ENCODE measurements around the gene WIPF2.

The WIPF2 gene, protein sequence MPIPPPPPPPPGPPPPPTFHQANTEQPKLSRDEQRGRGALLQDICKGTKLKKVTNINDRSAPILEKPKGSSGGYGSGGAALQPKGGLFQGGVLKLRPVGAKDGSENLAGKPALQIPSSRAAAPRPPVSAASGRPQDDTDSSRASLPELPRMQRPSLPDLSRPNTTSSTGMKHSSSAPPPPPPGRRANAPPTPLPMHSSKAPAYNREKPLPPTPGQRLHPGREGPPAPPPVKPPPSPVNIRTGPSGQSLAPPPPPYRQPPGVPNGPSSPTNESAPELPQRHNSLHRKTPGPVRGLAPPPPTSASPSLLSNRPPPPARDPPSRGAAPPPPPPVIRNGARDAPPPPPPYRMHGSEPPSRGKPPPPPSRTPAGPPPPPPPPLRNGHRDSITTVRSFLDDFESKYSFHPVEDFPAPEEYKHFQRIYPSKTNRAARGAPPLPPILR

DNA sequence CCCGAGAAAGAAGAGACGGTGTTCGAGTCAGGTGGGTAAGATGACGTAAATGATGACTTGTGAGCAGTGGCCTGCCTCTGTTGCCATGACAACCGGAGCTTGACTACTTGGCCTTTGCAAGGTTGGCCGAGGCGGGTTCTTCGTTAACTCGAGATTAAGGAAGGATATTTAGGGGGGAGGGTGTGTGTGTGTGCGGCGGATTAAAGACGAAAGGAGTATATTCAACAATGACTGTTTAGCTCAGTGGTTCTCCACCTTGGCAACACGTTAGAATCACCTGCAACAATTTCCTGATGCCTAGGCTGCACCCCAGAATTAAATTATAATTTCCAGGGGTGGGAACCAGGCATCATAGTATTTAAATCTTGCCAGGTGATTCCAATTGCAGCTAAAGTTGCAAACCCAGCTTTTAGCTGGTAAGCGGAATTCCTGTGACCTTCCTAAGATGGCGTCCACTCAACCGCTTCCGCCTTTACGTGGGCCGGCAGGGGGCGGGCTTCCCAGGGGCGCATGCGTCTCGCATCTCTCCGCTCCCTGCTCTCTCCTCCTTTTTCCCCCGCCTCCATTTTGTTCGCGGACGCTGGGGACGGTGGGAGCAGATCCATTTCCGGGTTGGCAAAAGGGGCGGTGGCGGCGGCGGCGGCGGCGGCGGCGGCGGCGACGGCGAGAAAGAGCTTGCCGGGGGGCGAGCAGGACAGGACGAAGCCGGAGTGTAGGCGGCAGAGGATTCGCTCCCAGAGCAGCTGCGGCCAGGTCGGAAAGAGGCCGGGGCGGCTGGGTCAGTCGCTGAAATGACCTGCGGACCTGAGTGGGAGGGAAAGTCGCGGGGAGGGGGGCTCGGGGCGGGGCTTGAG is at the start of gene WIPF2:
Gene WIPF2 (plus strand): TSS at position 565 of the 854 bp plus-strand sequence. CDS start 37,156 bp downstream, outside the sequence.
- peak; percentile 90 to 94 (median 90) for DNase-seq (ENCODE audit: low read depth in 3 of 3)

DNA sequence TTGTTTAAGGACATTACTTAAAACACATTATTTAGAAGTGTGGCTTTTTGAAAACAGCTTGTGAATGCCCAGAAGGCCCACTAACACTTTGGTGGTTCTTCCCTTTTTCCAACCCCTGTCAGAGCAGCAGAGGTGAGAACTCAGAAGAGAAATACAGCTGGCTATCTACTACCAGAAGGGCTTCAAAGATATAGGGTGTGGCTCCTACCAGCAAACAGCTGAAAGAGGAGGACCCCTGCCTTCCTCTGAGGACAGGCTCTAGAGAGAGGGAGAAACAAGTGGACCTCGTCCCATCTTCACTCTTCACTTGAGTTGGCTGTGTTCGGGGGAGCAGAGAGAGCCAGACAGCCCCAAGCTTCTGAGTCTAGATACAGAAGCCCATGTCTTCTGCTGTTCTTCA is 48.8 kb upstream of the WIPF2 start:
- DNase-seq (ENCODE audit: low read depth in 3 of 3) = no peak

DNA sequence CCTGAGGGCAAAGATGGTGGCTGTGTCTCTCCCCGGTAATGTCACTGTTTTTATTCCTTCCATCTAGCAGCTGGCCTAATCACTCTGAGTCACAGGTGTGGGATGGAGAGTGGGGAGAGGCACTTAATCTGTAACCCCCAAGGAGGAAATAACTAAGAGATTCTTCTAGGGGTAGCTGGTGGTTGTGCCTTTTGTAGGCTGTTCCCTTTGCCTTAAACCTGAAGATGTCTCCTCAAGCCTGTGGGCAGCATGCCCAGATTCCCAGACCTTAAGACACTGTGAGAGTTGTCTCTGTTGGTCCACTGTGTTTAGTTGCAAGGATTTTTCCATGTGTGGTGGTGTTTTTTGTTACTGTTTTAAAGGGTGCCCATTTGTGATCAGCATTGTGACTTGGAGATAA is 47.4 kb upstream of the WIPF2 start:
- no peak for DNase-seq (ENCODE audit: low read depth in 3 of 3)

DNA sequence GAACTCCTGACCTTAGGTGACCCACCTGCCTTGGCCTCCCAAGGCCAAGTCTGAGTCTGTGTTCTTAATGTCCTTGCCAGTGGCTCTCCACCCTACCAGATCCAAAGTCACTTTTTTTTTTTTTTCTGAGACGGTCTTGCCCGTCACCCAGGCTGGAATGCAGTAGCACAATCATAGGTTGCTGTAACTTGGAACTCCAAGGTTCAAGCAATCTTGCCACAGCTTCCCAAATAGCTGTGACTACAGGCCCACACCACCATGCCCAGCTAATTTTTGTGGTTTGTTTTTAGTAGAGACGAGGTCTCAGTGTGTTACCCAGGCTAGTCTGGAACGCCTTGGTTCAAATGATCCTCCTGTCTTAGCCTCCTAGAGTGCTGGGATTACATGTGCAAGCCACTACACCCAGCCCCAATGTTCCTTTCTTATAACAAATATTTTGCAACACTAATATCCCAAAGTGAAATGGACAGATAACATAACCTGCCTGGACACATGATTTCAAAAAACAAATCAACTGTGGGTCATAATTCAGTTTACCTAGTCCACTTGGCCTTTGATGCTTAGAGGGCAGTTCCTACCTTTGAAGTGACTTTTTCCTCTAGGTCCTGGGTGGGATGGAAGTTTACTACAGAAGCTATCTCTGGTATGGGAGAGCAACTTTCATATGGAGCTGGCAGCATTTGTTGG is 45.9 kb upstream of the WIPF2 start:
- DNase-seq (ENCODE audit: low read depth in 3 of 3) = no peak

DNA sequence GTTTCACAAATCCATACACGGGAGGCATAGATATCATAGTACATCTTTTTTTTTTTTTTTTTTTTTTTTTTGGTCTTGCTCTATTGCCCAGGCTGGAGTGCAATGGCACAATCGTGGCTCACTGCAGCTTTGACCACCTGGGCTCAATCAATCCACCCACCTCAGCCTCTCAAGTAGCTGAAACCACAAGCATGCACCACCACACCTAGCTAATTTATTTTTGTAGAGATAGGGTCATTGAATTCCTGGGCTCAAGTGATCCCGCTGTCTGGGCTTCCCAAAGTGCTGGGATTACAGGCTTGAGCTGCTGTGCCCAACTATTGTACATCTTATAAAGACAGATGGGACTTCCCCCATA is 45.3 kb upstream of the WIPF2 start:
- DNase-seq (ENCODE audit: low read depth in 3 of 3) = no peak

DNA sequence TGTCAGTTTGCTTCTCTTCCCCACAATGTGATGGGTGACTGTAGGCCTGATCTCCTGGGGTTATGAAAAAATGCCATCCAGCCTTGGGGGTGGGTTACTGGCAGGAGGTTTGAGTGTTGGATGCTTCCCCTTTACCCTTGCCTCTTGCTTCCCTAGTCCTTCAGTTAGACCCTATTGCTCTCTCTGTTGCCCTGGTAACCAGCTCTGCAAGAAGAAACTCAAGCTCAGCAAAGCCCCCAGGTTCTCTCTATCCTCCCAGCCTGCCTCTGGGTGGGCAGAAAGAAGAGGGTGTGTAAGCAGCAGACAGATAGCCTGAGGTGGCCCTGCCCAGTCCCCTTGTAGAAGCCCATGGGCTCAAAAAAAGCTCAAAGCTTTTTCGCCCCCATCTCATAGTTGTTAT is 44.6 kb upstream of the WIPF2 start:
- no peak for DNase-seq (ENCODE audit: low read depth in 3 of 3)

DNA sequence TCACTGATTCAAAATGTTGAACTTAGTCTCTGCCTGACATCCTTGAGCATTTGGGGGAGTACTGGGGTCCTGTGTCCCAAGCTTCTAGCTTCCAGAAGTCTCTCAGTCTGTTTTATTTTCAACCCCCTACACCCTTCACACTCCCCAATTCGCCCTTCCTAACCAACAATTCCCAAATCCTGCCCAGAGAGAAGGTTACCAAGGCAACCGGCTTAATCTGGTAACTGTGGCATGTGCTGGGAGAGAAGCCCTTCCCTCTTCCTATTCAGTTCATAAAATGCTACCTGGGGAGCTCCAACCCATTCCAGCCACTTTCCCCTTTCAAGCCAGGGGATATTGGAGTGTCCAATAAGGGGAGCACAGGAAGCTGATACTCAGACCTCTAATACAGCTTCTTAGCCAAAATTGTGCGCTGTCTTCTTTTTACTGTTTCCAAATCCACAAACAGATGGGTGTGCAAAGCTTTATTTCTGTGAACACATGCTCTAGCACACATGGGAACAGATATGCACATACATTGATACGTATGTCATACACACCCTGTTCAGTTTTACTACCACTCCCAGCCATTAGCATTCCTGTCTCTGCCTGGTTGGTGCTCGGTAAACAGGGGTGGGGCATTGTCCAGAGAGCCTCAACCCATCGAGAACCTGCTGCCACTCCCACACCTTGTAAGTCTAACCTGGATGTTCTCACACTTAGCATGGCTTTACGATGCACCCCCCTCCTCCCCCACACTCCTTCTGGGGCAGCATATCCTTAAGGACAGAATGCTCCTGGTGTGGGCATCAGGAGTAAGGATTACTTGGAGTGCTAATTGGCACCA is 43.0 kb upstream of the WIPF2 start:
- DNase-seq (ENCODE audit: low read depth in 3 of 3) = no peak

DNA sequence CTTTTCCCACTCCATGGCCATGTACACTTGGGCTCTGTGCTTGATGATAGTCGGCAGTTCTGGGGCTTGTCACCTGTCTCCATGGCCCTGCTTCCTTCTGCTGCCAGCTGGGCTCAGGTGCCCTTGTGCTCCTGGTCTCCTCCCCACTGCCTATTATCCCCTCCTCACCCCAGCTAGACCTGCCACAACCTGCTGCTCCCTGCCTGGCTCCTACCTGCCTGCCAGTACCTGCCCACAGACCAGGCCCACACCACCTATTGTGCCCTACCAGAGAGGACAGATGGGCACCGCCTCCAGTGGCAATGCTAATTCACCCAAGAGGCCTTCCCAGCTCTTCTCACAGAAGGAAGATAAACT is 42.4 kb upstream of the WIPF2 start:
- DNase-seq (ENCODE audit: low read depth in 3 of 3) = no peak

DNA sequence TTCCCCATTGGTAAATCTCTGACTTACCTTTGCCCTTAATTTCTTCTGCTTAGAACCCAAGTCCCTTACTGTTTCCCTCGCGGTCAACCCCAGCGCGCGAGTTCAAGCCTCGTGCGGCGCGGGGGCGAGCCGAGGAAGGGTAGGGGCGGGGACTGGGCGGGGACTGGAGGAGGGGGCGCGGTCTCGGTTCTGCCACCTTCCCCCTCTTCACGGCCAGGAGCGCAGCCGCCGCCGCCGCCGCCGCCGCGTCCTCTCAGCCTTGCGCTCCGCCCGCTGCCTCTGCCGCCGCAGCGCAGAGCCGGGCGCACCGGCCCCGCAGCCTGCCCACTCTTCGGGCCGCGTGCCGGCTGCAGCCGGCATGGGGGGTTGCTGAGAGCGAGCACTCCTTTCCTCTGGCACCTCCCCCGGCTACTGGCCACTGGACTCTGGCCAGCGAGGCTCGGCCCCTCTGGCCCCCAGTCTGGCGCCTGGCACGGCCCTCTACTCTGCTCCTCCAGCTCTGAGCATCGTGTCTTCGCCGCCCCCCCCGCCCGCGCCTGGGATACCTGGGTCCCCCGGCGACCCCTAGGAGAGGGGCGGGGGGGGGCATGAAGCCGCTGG is 41.7 kb upstream of the WIPF2 start, which contains the start of gene RAPGEFL1:
Gene RAPGEFL1 (plus strand): TSS at position 196 of the 600 bp plus-strand sequence. CDS start 392 bp downstream, at position 588.
- DNase-seq (ENCODE audit: low read depth in 3 of 3) = peak; percentile 79 to 85 (median 82)

DNA sequence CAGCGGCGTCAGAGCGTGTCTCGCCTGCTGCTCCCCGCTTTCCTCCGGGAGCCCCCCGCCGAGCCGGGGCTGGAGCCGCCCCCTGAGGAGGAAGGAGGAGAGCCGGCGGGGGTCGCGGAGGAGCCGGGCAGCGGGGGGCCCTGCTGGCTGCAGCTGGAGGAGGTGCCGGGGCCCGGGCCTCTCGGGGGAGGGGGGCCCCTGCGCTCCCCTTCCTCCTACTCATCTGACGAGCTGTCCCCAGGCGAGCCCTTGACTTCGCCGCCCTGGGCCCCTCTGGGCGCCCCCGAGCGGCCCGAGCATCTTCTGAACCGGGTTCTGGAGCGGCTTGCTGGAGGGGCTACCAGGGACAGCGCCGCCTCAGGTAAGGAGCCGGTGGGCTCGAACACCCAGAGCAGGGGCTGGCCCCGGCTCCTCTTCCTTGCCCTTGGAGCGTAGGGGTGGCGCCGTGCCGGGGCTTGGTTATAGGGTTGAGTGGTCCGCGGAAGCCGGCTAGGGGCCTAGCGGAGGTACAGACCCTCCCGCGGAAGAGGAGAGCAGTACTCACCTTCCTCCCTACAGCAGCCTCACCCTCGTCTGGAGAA is 41.0 kb upstream of the WIPF2 start:
- no peak for DNase-seq (ENCODE audit: low read depth in 3 of 3)

DNA sequence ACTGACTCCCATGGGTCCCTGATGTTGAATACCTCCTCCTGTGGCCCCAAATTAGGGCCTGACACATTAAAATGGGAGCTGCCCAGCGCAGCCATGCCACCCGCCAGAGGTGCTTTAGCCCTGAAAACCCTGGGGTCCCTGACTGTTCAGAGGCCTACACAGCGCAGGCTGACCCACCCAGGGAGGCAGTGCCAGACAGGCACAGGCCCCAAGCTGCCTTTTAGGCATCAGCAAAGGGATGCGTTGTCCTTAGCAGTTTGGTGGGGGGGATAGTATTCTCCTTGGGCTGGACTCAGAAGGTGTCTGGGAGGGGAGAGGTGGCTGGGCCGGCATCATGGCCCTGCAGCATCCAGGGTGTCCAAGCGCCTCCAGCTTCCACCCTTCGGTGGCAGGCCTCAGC is 40.4 kb upstream of the WIPF2 start:
- DNase-seq (ENCODE audit: low read depth in 3 of 3) = no peak

DNA sequence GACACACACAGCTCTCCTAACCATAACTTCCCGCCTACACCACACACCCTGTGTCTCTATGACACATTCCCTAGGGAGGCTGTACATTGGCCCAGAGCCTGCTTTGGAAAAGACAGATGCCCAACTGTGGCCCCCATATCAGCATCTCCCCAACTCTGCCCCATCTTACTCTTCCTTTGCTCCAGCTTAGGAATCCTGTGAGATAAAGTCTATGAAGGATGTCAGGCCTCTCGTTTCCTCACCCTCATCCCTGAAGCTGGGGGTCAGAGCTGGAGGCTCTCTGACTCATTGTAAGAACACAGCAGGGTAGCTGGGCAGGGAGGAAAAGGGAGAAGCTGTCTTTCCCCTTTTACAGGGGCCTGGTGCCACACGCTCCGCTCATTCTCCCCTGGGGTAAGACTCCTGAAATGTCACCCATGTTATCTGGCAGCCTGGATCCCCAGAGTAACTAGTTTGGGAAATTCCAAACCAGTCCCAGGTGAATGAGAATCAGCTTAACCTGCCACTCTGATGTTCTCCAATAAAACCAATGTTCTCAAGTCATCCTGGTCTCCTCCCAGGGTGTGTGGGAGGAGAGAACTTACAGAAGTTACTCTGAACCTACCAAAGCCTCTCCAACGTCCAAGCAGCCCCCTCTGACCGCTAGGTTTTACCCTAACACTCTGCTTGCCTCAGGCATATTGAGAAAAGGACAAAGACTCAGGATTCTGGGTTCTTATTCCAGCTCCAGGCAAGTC is 39.0 kb upstream of the WIPF2 start:
- no peak for DNase-seq (ENCODE audit: low read depth in 3 of 3)

DNA sequence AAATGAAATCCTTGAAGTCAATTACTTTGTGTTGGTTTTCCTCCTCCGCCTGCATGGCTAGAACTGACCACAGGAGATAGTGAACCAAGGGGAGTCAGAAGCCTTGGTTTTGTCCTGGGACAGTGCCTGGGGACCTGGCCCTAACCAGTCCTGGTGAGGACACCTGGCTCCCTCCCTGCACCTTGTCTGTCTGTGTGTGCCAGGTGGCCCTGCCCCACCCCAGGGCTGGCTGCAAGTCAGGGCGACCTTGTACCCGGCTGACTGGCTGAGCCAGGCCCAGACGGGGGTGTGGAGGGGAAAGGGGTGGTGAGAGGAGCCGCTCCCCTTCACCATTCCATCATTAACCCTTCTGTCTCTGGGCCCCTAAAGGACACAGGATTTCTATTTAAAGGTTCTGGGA is 38.4 kb upstream of the WIPF2 start:
- no peak for DNase-seq (ENCODE audit: low read depth in 3 of 3)

DNA sequence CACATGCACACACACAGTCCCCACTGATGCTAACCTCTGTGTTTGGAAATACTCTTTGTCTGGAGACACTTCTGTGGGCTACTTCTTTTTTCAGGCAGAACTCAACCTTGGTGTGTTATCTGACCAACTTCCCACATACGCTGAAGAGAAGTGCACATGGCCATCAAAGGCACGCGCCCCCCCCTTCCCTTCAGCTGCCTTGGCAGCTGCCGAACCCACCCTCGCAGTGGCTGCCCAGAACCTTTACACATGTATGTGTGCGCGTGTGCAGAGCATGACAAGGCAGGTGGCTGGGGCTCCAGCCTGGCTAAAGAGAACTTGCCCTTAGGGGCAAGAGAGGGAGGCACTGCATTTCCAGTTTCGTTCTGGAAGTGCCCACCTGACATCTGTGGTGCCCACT is 37.9 kb upstream of the WIPF2 start:
- DNase-seq (ENCODE audit: low read depth in 3 of 3) = no peak

DNA sequence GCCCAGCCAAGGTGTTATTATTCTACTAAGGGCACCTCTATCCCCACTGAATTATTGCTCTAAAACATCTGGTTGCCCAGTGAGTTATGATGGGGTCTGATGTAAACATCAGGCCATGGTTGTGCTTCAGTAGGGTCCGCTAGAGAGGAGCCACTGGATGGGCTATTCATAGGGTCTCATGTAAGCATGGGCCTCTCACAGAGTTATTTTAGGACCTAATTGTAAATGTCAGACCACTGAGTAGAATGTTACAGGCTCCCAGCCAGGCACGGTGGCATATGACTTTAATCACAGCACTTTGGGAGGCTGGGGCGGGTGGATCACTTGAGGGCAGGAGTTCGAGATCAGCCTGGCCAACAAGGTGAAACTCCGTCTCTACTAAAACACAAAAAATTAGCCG is 36.5 kb upstream of the WIPF2 start:
- DNase-seq (ENCODE audit: low read depth in 3 of 3) = no peak

DNA sequence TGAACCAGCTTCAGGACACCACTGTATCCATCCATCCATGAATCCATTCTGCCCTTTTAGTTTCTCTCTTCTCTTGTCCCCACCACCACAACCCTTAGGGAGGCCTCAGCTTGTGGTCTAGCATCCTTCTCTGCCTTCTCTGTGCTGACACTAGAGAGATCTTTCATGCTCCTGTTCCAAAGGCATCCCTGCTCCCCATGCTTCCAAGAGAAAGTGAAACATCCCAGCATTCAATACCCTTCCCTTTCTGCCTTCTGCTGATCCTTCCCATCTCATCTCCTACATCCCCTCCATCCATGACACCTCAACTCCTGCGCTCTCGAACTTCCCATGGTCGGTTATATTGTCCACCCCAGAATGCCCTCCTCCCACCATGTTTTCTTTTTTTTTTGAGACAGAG is 31.9 kb upstream of the WIPF2 start:
- DNase-seq (ENCODE audit: low read depth in 3 of 3) = no peak

DNA sequence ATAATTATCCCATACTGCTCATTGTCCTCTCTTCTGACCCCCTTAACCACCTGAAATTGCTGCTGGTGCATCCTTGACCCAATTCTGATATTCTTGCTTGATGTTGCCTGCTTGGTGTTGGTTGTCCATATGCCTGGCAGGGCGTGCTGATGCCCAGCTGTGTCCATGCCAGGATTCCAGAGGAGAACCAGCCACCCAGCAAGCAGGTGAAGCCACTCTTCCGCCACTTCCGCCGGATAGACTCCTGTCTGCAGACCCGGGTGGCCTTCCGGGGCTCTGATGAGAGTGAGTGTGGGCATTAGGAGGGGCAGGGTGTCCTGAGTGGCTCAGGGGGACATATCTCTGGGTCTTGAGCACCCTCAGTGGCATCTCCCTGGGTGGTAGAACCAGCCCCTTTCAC is 30.4 kb upstream of the WIPF2 start:
- no peak for DNase-seq (ENCODE audit: low read depth in 3 of 3)

DNA sequence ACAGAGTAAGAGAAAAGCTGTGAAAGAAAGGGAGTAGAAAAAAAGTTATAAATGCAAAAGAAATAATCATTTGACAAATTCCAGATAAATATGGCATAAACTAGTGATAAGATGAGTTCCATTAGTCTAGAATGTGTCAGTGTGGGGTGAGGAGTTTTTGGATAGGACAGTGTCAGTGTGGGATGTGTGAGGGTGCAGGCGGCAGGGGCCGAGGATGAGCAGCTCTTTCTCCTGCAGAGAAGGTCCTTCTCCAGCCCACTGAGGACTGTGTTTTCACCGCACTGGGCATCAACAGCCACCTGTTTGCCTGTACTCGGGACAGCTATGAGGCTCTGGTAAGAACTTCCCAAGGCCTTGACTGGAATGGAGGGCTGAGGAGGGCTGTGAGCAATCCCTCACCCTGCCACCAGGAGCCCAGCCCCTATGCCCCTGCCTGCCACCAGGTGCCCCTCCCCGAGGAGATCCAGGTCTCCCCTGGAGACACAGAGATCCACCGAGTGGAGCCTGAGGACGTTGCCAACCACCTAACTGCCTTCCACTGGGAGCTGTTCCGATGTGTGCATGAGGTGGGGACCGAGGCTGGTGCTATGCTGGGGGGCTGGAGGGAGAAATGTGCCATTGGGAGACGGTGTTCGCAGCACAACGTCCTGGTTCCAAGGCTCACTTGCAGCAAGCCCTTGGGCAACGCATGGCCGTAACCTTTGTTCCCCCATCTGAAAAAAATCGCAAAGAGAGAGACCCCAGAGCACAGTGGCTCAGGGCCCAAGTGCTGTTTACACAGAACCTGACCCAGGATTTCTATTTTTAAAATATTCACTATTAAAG is 28.7 kb upstream of the WIPF2 start:
- DNase-seq (ENCODE audit: low read depth in 3 of 3) = no peak
